Natural killer cell treated with Interleukin-12 subunit alpha and Interleukin-12 subunit beta and Interleukin-15 and Interleukin-18, amount 100 ng/mL, for 72 hours (primary cell): ENCODE measurements around the gene MBD1. TPM values are rescaled to one million over a fixed set of nuclear protein-coding genes. Genes with fewer than 3 reads are reported as not detected.
"Not testable (repeated sequence)": the region's sequence is repeated elsewhere in the genome, so short reads cannot be mapped to it uniquely, and the experiment has no call there.

Experiments
- ATAC-seq, 2 donors: fragments of 150-1000 bp; cut with Tn5 transposase in 1 of 2; sonication (Bioruptor Pico), chemical (Tn5 transposase) in 1 of 2; 2 replicates each; pipeline ENCODE4 v1.10.0; 2021
- DNase-seq: peaks from one replicate; pipeline ENCODE4 v3.0.0; 2022; ENCODE audit warnings: low spot score
- H3K27ac Mint-ChIP-seq, 2 donors: 1 replicate in 1 of 2; 2 replicates in 1 of 2; pipeline ENCODE4 v1.8.0; 2022; ENCODE audit warnings: mixed read lengths in 2 of 2, mild to moderate bottlenecking in 1 of 2, moderate library complexity in 1 of 2
- H3K27me3 Mint-ChIP-seq, 2 donors: 1 replicate in 1 of 2; 2 replicates in 1 of 2; pipeline ENCODE4 v1.8.0; 2022; ENCODE audit warnings: mixed read lengths in 2 of 2
- H3K36me3 Mint-ChIP-seq: one replicate; pipeline ENCODE4 v1.8.0; 2022; ENCODE audit warnings: mixed read lengths
- H3K4me1 Mint-ChIP-seq, 2 donors: 1 replicate in 1 of 2; 2 replicates in 1 of 2; pipeline ENCODE4 v1.8.0; 2022; ENCODE audit warnings: low read depth in 2 of 2, mixed read lengths in 2 of 2, mild to moderate bottlenecking in 1 of 2
- H3K4me3 Mint-ChIP-seq: one replicate; pipeline ENCODE4 v1.8.0; 2022; ENCODE audit warnings: mixed read lengths
- H3K9me3 Mint-ChIP-seq: 2 replicates; pipeline ENCODE4 v1.8.0; 2022; ENCODE audit warnings: mixed read lengths
- total RNA-seq, 2 donors: library from RNA; stranded (reverse); gene quantifications; one replicate each; pipeline ENCODE4 v1.2.3, GENCODE V29; 2022

The MBD1 gene
- total RNA-seq, 2 donors from 2014 or later: 101 to 129 TPM

GRCh38 chr18:50307400-50307737 lies 26.0 kb upstream of the MBD1 start:
- Mint-ChIP-seq H3K27me3 (peaks cover 6 to 27% of the 10 kb centered on the region in 2 donors), H3K9me3 (no peaks in the 10 kb centered on the region), H3K4me3 (peak overlapping the region; percentile 86), H3K36me3 (no peaks in the 10 kb centered on the region), H3K4me1 (peaks cover 9 to 12% of the 10 kb centered on the region in 2 donors), H3K27ac (peak overlapping the region; percentile 25 to 80)
- peak in 1 of 2 donors; percentile 25 for ATAC-seq
- no peak for DNase-seq

GRCh38 chr18:50306944-50307343 lies 25.6 kb upstream of the MBD1 start:
- Mint-ChIP-seq H3K36me3 (no peaks in the 10 kb centered on the region), H3K4me1 (peaks cover 9 to 12% of the 10 kb centered on the region in 2 donors), H3K27ac (no peak overlapping the region), H3K4me3 (peak overlapping the region; percentile 86), H3K27me3 (peaks cover 6 to 27% of the 10 kb centered on the region in 2 donors), H3K9me3 (no peaks in the 10 kb centered on the region)
- DNase-seq (no peak), ATAC-seq (no peak)

DNA sequence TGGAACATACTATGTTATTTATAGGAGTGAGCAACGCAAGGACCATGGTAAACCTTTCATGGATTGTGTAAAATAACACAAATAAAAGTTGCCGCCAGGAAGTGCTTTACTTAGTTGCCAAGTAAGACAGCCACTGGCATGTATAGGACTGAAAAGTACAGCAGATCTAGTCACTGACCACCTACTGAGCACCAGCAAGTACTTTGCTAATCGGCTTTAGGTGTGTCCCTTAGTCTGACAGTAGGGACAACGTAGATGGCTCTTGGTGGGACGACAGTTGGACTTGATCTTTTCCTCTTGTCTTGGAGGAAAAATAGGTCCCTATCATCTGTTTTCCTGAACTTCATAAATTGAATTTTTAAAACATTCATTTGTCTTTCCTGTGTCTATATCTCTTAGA lies 19.8 kb upstream of the MBD1 start:
- H3K4me3 Mint-ChIP-seq: no peak overlapping the region
- H3K36me3 Mint-ChIP-seq: no peaks in the 10 kb centered on the region
- ATAC-seq (no peak), DNase-seq (no peak)
- peaks cover 5 to 9% of the 10 kb centered on the region in 2 donors for H3K4me1 Mint-ChIP-seq
- H3K9me3 Mint-ChIP-seq: no peaks in the 10 kb centered on the region
- no peak overlapping the region for H3K27ac Mint-ChIP-seq
- peaks cover 9 to 31% of the 10 kb centered on the region in 2 donors for H3K27me3 Mint-ChIP-seq

DNA sequence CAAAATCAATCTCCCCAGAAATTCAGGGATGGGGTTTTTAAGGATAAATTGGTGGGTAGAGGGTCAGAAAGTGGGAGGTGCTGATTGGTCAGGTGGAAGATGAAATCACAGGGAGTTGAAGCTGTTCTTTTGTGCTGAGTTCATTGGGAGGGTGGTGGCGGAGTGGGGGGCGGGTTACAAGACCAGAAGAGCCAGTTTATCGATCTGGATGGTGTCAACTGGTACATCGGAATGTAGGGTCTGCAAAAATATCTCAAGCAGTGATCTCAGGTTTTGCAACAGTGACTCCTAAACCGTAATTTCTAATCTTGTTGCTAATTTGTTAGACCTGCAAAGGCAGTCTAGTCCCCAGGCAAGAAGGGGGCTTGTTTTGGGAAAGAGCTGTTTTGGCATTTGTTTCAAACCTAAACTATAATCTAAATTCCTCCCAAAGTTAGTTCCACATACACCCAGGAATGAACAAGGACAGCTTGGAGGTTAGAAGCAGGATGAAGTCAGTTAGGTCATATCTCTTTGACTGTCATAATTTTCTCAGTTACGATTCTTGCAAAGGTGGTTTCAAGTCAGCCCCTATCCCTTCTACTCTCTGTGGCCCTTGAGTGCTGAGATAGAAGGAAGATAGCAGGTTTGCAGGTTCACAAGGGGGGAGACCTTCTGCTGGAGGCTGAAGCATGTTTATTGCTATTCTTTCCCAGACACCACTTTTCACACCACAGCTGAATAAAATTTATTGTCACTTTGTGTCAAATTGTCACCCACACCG lies 18.5 kb upstream of the MBD1 start:
- Mint-ChIP-seq H3K27me3 (peaks cover 9 to 28% of the 10 kb centered on the region in 2 donors), H3K4me3 (no peak overlapping the region), H3K27ac (no peak overlapping the region), H3K4me1 (peaks cover 5 to 9% of the 10 kb centered on the region in 2 donors), H3K36me3 (no peaks in the 10 kb centered on the region), H3K9me3 (no peaks in the 10 kb centered on the region)
- ATAC-seq (no peak), DNase-seq (no peak)

DNA sequence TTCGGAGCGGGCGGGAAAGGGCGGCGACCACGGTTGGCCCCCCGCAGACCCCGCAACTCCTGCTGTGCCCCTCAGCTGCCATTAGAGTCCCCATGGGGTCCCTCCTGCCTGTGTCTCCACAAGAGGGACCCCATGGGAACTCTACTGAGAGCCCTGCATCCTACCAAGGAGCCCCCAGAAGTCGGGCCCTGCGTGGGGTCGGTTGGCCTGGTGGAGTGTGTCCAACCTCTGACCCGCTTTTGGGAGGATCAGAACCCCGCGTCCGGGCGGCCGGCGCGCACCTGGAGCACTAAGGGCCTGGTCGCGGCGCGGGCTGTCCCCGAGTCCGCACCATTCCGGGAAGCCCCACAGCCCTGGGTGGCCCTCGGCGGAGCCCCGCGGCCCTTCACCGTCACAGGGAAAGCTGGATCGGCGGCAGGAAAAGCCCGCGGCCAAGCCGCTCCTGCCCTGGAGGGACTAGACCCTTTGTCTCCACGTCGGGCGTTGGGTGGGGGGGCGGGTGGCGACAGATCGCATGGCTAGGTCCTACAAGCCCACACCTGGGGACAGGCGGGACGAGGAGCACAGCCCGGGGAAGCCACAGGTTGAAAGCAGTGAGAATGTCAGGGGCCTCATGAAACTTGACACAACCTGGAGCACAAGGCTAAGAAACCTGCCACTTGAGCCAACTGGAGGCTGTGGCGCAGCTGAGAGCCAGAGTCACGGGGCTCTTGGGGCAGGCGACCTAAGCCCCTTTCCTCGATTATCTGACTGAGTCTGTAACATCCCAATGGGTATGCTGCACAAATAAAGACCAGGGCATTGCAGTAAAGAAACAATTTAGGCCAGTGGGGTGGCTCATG lies 17.3 kb upstream of the MBD1 start:
- Mint-ChIP-seq H3K27me3 (peaks cover 9 to 22% of the 10 kb centered on the region in 2 donors), H3K36me3 (no peaks in the 10 kb centered on the region), H3K9me3 (no peaks in the 10 kb centered on the region), H3K4me1 (peaks cover 5 to 9% of the 10 kb centered on the region in 2 donors), H3K4me3 (no peak overlapping the region), H3K27ac (no peak overlapping the region)
- peak in 1 of 2 donors; percentile 3 for ATAC-seq
- DNase-seq: no peak

- Mint-ChIP-seq H3K9me3 (no peaks in the 10 kb centered on the region), H3K4me1 (peaks cover 5 to 9% of the 10 kb centered on the region in 2 donors), H3K27me3 (peaks cover 9 to 18% of the 10 kb centered on the region in 2 donors), H3K27ac (no peak overlapping the region), H3K4me3 (peak overlapping the region; percentile 78), H3K36me3 (no peaks in the 10 kb centered on the region)
- DNase-seq (peak; percentile 77), ATAC-seq (peak; percentile 96 to 97)
Observed at GRCh38 chr18:50297621-50298442, 16.5 kb upstream of the MBD1 start.

- H3K4me3 Mint-ChIP-seq: no peak overlapping the region
- no peaks in the 10 kb centered on the region for H3K9me3 Mint-ChIP-seq
- DNase-seq: no peak
- H3K27ac Mint-ChIP-seq: no peak overlapping the region
- H3K27me3 Mint-ChIP-seq: no peaks in the 10 kb centered on the region
- ATAC-seq: no peak
- peaks cover 6 to 13% of the 10 kb centered on the region in 2 donors for H3K4me1 Mint-ChIP-seq
- H3K36me3 Mint-ChIP-seq: no peaks in the 10 kb centered on the region
Observed at GRCh38 chr18:50293039-50293438, 11.7 kb upstream of the MBD1 start.

DNA sequence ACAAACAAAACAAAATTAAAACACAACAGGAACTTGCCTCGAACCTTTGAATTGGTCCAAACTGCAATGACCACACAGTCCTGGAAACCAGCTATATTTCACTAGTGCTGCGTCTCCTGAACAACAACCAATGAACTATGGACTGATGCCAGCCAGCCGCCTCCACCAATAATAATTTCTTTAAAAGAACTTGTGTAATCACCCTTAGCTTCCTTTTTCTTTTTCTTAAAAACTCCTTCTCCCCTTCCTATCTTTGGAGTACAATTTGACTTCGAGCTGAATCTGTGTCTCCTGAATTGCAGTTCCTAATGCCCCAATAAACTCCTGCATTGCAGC lies 7.8 kb upstream of the MBD1 start:
- Mint-ChIP-seq H3K27ac (peak overlapping the region; percentile 51 to 66), H3K27me3 (no peaks in the 10 kb centered on the region), H3K9me3 (no peaks in the 10 kb centered on the region)

DNA sequence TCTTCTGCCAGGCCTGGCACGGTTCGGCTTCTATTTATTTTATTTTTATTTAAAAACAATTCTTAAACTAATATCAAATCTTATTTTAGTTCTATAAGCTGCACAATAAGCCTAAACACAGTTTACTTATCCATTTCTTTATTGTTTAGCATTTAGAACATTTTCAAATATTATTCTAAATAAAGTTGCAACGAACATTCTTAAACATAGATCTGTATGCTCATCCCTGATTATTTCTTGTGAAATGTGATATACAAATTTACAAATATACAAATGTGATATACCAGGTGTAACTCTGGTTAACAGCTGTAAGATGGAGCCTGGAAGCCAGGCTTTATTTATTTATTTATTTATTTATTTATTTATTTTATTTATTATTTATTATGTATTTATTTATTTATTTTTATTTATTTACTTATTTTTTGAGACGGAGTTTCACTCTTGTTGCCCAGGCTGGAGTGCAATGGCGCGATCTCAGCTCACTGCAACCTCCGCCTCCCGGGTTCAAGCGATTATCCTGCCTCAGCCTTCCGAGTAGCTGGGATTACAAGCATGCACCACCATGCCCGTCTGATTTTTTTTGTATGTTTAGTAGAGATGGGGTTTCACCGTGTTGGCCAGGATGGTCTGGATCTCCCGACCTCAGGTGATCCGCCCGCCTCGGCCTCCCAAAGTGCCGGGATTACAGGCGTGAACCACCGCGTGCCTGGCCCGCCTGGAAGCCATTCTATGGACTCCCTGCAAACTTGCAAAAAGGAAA lies 7.2 kb upstream of the MBD1 start:
- peaks cover 23% of the 10 kb centered on the region for H3K36me3 Mint-ChIP-seq
- H3K9me3 Mint-ChIP-seq, ATAC-seq, DNase-seq, H3K27me3 Mint-ChIP-seq: not testable (repeated sequence)
- peak overlapping the region; percentile 97 for H3K4me3 Mint-ChIP-seq
- peaks cover 24 to 37% of the 10 kb centered on the region in 2 donors for H3K4me1 Mint-ChIP-seq
- peak overlapping the region; percentile 90 to 91 for H3K27ac Mint-ChIP-seq

More for the DNA sequence above, 7.8 kb upstream of the MBD1 start:
- DNase-seq (no peak), ATAC-seq (no peak)
- H3K4me3 Mint-ChIP-seq: peak overlapping the region; percentile 80
- H3K4me1 Mint-ChIP-seq: peaks cover 20 to 32% of the 10 kb centered on the region in 2 donors
- peaks cover 19% of the 10 kb centered on the region for H3K36me3 Mint-ChIP-seq

- peak; percentile 99 for DNase-seq
- Mint-ChIP-seq H3K27me3 (no peaks in the 10 kb centered on the region), H3K4me3 (peak within 1 kb of the TSS; percentile 97), H3K4me1 (peaks cover 24 to 42% of the 10 kb centered on the region in 2 donors), H3K27ac (peak within 1 kb of the TSS; percentile 90 to 91), H3K36me3 (peaks cover 23% of the 10 kb centered on the region), H3K9me3 (no peaks in the 10 kb centered on the region)
- ATAC-seq: peak; percentile 96 to 97
Observed at GRCh38 chr18:50287441-50288347, 6.4 kb upstream of the MBD1 start, which contains the start of gene CXXC1. CXXC1 (minus strand) TSS chr18:50287692; CDS start chr18:50287589, 103 bp downstream.

GRCh38 chr18:50287028-50287440 lies 5.7 kb upstream of the MBD1 start:
- ATAC-seq: peak in 1 of 2 donors; percentile 1

GRCh38 chr18:50286391-50287027 lies 5.2 kb upstream of the MBD1 start:
- no peaks in the 10 kb centered on the region for H3K27me3 Mint-ChIP-seq
- H3K4me1 Mint-ChIP-seq: peaks cover 26 to 47% of the 10 kb centered on the region in 2 donors
- peaks cover 23% of the 10 kb centered on the region for H3K36me3 Mint-ChIP-seq
- peak overlapping the region; percentile 90 to 91 for H3K27ac Mint-ChIP-seq
- peak overlapping the region; percentile 97 for H3K4me3 Mint-ChIP-seq
- no peak for ATAC-seq
- no peaks in the 10 kb centered on the region for H3K9me3 Mint-ChIP-seq
- DNase-seq: no peak

More at GRCh38 chr18:50287028-50287440, 5.7 kb upstream of the MBD1 start:
- Mint-ChIP-seq H3K27ac (peak overlapping the region; percentile 90 to 91), H3K9me3 (no peaks in the 10 kb centered on the region), H3K27me3 (no peaks in the 10 kb centered on the region), H3K36me3 (peaks cover 23% of the 10 kb centered on the region), H3K4me1 (peaks cover 26 to 47% of the 10 kb centered on the region in 2 donors), H3K4me3 (peak overlapping the region; percentile 97)
- no peak for DNase-seq
